GM19438 (cell line): Measurements from ENCODE around the gene BPHL.
"Not testable (repeated sequence)": the region's sequence is repeated elsewhere in the genome, so short reads cannot be mapped to it uniquely, and the experiment has no call there.

ENCODE experiments used
- ATAC-seq: cut with Tn5 transposase; IDR thresholded peaks from one replicate; pipeline ENCODE4 v1.9.1; 2021; ENCODE audit warnings: low read depth; ENCODE audit not compliant: unreplicated experiment

Gene BPHL

DNA sequence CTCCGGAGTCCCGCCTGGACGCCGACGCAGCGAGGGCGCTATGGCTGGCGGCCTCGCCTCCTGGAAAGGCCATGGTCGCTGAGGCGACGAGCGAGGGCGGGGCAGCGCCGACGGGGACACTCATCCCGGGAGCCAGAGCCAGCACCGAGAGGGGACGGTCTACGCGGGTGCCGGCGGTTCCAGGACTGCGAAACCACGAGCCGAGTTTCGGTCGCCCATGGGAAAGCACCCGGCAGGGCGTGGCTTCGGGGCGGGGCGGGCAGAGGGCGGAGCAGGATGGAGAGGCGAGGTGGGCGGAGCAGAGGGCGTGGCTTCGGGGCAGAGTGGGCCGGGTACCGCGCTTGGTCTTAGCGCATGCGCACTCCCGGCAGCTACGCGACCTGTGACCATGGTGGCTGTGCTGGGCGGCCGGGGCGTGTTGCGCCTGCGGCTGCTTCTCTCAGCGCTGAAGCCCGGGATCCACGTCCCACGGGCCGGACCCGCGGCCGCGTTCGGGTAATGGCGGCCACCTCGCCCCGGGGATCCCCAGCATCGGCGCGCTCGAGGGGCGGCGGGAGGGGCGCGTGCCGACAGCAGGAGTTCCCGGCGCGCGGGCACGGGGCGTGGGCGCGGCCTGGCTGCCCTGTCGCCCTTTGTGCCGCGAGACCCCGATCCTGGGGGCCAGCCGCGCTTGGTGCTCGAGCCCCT is at the start of gene BPHL:
Gene BPHL (plus strand): TSS at position 359 of the 687 bp plus-strand sequence. CDS start 30 bp downstream, at position 389.
- peak; percentile 90 for ATAC-seq

DNA sequence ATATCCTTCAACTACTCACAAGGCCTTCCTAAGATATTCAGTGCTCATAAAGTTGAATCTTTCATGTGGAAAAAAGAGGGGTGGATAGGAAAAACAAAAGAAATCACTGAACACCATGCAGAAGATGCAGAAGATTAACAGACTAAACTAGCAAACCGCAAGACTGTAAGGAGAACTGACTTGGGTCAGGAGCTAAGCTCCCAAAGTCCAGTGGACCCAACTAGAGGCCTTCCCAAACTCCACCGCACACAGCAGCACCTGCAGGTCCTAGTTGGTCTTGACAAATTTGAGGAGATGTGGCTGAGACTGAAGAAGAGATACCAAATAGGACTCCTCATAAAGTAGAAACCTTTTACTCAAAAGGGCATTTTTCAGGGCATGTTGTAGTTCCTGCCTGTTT is 46.9 kb upstream of the BPHL start:
- no peak for ATAC-seq

DNA sequence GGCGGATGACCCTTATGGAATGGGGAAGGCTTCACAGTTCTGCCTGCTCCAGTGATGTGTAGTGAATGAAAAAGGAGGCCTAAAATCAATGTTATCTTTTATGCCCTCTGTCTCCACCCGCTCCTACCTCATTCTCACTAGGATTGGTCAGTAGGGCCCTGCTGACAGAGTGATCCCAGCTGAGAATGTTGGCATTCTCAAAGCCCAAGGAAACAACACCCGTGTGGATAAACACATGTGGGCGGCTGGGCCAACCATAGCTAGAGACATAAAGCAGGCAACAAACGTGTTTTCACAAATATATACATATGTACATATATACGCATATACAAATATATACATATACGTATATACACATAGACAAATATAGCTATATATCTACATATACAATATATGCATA is 45.7 kb upstream of the BPHL start:
- ATAC-seq: no peak

DNA sequence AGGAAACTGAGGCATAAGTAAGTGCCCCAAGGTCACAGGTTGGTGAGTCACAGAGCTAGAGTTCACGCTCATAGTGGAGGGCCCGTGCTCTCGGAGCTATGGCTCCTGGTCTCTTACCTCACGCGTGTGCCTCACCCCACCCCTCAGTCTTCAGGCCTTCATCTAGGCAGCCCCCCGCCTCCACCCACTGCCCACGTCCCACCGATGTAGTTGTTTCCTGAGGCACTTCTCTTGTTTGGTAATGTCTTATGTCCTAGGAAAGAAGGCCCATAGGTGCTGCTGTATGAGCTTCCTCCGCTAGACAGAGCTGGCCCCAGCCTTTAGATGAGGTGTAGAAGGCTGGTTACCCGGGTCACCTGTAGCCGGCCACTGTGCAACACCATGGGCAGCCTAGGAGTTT is 45.1 kb upstream of the BPHL start:
- no peak for ATAC-seq

DNA sequence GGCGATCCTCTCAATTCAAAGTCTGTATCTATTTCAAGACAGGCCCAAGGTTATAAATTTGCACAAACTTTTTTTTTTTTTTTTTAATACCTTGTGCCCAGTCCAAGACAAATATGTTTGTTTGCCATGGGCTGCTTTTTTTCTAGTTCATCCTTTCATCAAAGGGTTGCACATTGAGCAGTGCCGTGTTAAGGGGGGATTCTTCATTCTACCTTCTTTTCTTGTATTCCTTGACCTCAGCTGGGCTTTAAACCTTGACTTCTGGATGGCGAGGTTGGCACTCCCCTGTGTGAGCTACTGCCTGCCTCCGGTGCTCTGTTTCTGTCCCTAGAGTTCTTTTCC is 42.8 kb upstream of the BPHL start:
- no peak for ATAC-seq

DNA sequence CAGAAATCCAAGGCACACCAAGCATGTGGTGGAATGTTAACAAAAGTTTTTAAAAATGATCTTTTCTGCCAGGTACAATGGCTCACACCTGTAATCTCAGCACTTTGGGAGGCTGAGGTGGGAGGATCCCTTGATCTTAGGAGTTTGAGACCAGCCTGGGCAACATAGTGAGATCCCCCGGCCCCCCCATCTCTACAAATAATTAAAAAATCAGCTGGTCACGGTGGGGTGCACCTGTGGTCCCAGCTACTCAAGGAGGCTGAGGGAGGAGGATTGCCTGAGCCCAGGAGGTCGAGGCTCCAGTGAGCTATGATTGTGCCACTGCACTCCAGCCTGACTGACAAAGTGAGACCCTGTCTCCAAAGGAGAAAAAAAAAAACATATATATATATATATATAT is 42.2 kb upstream of the BPHL start:
- no peak for ATAC-seq

DNA sequence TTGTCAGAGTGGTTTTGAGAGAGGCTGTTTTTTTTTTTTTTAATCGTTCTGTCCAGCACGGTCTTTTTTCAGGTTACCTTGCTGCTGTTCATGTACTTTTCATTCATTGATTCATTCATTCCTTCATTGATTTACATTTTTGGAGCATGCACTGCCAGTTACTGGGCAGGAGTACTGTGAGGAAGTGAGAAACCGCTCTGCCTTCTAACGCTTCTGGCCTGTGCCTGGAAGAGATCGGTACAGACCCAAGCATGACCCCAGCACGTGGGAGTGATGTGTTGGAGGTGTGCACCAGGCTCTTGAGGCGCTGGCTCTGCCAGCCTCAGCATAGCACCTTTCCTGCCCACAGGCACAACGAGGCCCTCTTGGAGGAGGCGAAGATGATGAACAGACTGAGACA is 41.1 kb upstream of the BPHL start:
- ATAC-seq: no peak

DNA sequence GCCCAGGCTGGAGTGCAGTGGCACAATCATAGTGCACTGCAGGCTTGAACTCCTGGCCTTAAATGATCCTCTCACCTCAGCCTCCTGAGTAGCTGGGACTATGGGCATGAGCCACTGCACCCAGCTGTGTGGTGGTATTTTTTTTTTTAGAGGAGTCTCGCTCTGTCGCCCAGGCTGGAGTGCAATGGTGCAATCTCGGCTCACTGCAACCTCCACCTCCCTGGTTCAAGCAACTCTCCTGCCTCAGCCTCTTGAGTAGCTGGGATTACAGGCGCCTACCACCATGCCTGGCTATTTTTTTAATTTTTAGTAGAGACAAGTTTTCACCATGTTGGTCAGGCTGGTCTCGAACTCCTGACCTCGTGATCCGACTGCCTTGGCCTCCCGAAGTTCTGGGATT is 39.6 kb upstream of the BPHL start:
- not testable (repeated sequence) for ATAC-seq

DNA sequence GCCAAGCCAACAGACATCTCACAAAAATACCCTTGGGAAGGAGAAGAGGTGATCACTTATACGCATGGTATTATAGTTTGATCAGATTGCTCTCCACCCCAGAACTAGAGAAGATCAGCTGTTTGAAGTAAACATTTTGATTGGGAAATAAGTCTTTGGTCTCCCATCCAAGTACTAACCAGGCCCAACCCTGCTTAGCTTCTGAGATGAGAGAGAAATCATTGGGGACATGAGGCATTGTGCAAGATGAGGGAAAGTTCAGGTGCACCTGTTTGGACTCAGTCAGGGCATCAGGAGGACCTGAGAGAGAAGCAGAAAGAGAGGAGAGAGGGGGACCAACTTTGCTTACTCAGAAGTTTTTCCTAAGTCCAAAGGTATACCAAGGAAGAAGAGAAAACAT is 38.8 kb upstream of the BPHL start:
- ATAC-seq: no peak

DNA sequence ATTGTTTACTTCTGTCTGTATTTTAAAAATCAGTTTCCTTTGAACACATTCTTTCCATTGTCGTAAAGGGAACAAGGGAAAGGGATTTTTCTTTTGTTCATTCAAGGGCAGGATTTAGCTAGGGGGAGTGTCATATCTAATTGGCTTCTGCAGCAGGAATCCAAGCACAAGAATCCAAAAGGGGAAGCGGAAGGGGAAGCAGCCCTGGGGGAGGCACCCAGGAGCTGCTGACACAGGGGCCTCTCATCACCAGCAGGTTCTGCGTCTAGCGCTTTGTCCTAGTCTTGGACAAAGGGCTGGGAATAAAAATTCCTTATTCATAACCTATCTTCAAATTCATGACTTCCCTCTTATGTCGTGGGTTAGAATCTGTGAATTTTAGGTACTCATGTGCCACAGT is 36.6 kb upstream of the BPHL start:
- no peak for ATAC-seq

DNA sequence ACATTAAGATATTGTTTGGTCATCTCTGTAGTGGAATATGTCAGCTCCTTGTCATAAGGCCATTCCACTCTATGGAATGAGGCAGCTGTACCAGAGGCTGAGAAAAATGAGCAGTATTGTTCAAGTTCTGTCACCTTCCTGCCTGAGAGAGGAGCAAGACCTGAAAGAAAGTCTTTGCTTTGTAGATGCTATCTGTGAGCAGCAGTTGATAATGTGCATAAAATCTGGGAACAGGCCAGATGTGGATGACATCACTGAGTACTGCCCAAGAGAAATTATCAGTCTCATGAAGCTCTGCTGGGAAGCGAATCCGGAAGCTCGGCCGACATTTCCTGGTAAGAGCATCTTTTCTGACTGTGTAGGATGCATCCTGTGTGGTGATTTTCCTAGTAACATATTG is 33.4 kb upstream of the BPHL start:
- no peak for ATAC-seq

DNA sequence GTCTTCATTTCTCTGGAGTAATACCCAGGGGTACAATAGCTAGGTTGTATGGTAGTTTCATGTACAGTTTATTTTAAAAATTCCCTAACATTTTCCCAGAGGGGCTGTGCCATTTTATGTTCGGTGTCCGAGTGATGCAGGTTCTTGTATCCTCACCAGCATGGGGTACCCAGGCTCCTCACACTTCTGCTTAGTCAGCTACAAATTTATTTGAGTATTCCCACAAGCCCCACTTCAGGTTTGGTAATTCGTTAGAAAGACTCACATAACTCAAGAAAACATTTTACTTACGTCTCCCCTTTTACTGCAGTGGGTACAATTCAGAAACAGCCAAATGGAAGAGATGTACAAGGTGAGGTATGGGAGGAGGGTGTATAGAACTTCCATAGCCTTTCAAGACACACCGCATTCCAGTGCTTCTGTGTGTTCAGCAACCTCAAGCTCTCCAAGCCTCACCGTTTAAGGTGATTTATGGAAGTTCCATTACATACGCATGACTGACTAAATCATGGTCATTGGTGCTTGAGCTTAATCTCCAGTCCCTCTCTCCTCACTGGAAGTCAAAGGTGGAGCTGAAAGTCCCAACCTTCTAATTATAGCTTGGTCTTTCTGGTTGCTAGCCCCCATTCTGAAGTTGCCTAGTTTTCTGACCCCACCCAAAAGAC is 32.1 kb upstream of the BPHL start:
- ATAC-seq: no peak

DNA sequence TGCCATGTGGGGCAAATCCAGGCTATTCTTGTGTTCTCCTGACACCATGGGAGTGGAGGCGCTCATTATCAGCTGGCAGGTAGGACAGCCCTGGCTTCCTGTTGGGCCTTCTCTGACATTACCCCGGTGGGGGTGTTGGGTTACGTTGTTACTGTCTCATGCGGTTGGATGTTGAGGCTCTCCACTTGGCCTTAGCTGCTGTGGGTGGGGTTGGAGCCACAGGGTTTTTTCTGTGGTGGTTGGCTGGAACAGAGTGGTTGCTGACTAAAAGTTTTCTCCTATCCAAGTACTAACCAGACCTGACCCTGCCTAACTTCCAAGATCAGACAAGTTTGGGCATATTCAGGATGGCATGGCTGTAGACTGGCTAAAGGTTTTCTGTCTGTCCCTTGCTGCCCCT is 30.1 kb upstream of the BPHL start:
- ATAC-seq: no peak

DNA sequence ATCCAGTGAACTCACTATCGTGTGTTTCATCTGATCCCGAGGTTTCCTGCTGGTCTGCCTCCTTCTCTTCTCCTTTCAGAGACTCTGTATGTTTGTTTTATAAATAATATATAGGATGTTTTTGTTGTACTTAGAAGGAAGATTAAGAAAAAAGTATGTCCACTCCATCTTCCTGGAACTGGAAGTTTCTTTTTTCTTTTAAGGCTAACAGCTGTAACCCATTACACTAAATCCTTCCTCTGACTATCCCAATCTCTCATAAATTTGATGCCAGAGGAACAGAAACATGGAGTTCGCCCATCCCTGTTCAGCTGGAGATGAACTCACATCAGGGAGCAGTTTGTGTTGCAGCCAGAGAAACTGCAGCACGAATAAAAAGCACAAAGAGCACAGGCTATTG is 29.5 kb upstream of the BPHL start:
- ATAC-seq: no peak

DNA sequence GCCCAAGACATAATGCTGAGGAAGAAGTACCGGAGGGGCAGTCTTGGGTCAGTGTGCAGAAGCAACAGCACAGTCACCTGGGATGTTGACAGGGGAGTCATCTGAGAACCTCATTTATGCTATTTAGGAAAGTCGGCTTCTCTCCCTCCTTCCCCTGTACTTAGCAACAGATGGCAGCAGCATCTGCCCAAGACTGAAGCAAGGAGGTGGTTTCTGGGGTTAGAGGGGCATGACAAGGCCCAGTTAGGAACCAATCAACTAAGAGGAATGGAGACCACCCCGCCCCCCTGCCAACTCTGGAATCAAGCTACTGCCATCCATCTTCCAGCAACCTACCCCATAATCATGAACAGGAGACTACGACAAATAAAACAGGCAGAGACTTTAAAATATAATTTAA is 28.5 kb upstream of the BPHL start:
- no peak for ATAC-seq

DNA sequence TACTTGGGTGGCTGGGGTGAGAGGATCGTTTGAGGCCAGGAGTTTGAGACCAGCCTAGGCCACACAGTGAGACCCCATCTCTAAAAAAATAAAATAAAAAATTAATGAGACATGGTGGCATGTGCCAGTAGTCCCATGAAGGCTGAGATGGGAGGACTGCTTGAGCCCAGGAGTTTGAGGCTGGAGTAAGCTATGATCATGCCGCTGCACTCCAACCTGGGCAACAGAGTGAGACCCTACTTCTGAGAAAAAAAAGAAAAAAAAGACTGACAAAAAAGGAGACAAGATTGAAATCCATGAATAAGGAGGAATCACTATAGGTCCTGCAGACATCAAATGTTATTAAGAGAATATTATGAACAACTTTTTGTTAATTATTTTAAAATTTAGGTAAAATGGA is 23.7 kb upstream of the BPHL start:
- ATAC-seq: no peak

DNA sequence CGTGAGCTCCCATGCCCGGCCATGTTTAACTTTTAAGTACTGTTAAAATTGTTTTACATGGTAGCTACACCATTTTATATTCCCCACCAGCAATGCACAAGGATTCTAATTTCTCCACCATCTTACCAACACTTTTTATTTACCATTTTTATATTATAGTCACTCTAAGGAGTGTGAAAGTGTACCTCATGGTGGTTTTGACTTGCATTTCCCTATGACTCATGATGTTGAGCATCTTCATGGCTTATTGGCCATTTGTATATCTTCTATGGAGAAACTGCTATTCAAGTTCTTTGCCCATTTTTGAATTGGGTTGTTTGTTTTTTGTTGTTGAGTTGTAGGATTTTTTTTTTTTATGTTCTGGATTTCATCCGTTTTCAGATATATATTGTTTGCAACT is 15.6 kb upstream of the BPHL start:
- ATAC-seq: no peak

DNA sequence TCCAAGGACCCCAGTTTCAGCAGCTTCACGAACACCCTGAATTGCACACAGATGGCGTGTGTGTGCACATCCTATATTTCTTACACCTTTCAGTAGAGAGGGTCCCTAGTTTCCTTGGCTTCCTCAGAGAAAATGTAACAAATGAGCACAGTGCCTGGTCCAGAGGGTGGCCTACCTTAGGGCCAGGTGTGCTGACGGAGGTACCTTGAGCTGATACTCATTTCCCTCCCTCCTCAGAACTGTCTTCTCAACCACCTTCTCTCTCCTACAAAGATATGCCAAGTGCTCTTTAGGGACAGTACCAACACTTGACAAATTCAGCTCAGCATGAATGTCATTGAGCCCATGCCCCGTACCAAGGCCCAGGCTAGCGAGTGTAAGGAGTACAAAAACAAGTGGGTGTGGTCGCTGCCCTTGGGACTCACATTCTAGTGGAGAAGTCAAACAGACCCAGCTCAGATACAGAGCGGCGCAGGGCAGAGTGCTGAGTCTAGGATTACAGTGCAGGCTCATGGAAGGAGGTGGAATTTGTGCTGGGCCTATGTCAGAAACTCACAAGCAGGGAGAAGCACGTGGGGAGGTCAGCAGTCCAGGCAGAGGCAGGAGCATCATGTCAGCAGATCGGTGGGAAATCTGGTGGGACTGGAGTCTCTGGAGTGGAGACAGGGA is 9.6 kb upstream of the BPHL start:
- ATAC-seq: no peak

DNA sequence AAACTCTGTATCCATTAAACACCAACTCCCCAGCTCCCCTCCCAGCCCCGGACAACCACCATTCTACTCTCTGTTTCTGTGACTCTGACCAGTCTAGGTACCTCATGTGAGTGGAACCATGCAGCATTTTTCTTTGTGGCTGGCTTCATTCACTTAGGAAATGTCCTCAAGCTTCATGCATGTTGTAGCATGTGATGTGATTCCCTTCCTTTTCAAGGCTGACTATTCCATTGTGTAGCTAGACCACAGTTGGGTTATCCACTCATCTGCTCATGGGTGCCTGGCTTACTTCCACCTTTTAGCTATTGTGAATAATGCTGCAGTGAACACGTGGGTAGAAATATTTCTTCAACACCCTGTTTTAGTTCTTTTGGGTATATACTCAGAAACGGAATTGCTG is 8.8 kb upstream of the BPHL start:
- no peak for ATAC-seq

DNA sequence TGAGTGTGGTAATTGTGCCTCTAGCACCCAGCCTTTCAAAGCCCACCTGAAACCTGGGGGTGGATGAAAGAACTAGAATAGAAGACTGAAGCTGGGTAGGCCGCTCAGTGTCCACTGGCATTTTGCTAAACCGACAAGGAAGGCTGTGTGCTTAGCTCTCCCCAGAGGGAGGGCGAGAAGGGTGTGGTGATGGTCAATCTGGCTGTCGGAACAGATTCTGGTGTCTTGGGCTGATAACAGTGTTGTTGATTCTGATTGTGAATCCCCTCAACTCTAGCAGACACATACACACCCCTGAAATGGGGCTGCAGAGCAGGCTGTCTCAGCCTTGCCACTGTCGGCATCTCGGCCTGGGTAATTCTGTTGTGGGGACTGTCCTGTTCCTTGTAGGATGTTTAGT is 4.1 kb upstream of the BPHL start:
- ATAC-seq: no peak

DNA sequence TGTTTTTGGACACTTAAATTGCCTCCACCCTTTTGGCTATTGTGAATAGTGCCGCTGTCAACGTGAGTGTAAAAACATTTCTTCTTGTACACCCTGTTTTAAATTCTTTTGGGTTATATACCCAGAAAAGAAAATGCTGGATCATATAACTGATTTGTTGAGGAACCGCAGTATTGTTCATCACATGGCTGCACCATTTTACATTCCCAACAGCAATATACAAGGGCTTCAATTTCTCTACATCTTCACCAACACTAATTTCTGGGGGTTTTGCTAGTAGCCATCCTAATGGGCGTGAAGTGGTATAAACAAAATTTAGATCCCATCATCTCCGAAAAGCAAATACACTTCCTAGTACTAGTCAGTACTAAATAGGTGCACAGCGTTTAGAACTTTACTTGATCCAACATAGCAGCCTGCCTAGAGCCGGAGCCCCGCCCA is 579 bp upstream of the BPHL start:
- ATAC-seq: no peak
